ENCODE measurements around the gene CYP2W1.

- TF ChIP-seq POLR2AphosphoS5 (IDR thresholded peaks at IDR 0.05; ENCODE audit: insufficient read depth, low read depth, low read length) (no peak), POLR2A (IDR thresholded peaks at IDR 0.05; ENCODE audit: low read depth, low read length) (no peak), MAX (IDR thresholded peaks at IDR 0.05; ENCODE audit: insufficient read depth, insufficient read length) (no peak), CTCF (IDR thresholded peaks at IDR 0.05; ENCODE audit: extremely low read depth in 1 of 2, insufficient read depth in 1 of 2, low read depth in 1 of 2, low read length in 2 of 2) (no peak)
Measured at GRCh38 chr7:1008733-1009363, 25.9 kb downstream of the CYP2W1 start.

Data from endothelial cell of umbilical vein (primary cell).